AG09319 (cell line): Measurements from ENCODE around the gene PSMC1.
"Not testable (repeated sequence)": the region's sequence is repeated elsewhere in the genome, so short reads cannot be mapped to it uniquely, and the experiment has no call there.

Source experiments
- DNase-seq: peaks from one replicate; pipeline ENCODE4 v3.0.0-alpha.2; 2010; ENCODE audit warnings: low read depth; ENCODE audit errors: extremely low read depth
- CTCF ChIP-seq: IDR thresholded peaks from 2 replicates; pipeline ENCODE4 v1.5.1; 2011; ENCODE audit warnings: low read depth, mild to moderate bottlenecking, inconsistent platforms, low read length, moderate library complexity

PSMC1 gene

GRCh38 chr14:90246936-90247335, 9.4 kb upstream of the PSMC1 start:
- no peak for TF ChIP-seq CTCF
- DNase-seq, result no peak

- not testable (repeated sequence) for DNase-seq
Measured at GRCh38 chr14:90247441-90247840, 8.9 kb upstream of the PSMC1 start.

GRCh38 chr14:90248594-90248993, 7.8 kb upstream of the PSMC1 start:
- DNase-seq, result no peak
- TF ChIP-seq CTCF, result no peak

GRCh38 chr14:90253826-90254225, 2.5 kb upstream of the PSMC1 start:
- TF ChIP-seq CTCF, result no peak
- no peak for DNase-seq

GRCh38 chr14:90255871-90256270, 482 bp upstream of the PSMC1 start:
- no peak for DNase-seq

GRCh38 chr14:90263748-90264449, 7.5 kb downstream of the PSMC1 start:
- DNase-seq, result no peak
- no peak for TF ChIP-seq CTCF

More at GRCh38 chr14:90255871-90256270, 482 bp upstream of the PSMC1 start:
- TF ChIP-seq CTCF, result no peak

- DNase-seq, result no peak
- no peak for TF ChIP-seq CTCF
Measured at GRCh38 chr14:90266441-90267154, 10.2 kb downstream of the PSMC1 start.
